ENCODE results near the gene UBE3C. TPM values are rescaled to one million over a fixed set of nuclear protein-coding genes. Genes with fewer than 3 reads are reported as not detected.

Gene UBE3C
- polyA plus RNA-seq, 1 donor from 2014 or later, result 39.0 TPM

- Histone ChIP-seq H3K27ac (ENCODE audit: low read length) (no peak overlapping the region), H3K9ac (ENCODE audit: low read length) (no peak overlapping the region), H3K9me3 (ENCODE audit: low read length) (no peaks in the 10 kb centered on the region), H3K79me2 (replicated peaks; ENCODE audit: insufficient read depth, low read length) (no peaks in the 10 kb centered on the region), H2AFZ (ENCODE audit: low read depth, low read length) (no peak overlapping the region), H3K9me2 (ENCODE audit: insufficient read depth, low read length) (no peaks in the 10 kb centered on the region), H3F3A (ENCODE audit: insufficient read depth, low read length, poor library complexity, severe bottlenecking) (no peaks in the 10 kb centered on the region), H4K20me1 (ENCODE audit: insufficient read depth) (no peaks in the 10 kb centered on the region), H3K4me2 (ENCODE audit: low read length) (no peak overlapping the region), H3K4me3 (ENCODE audit: low read length) (no peak overlapping the region), H3K36me3 (ENCODE audit: insufficient read depth, low read length) (no peaks in the 10 kb centered on the region), H3K27me3 (ENCODE audit: insufficient read depth, low read depth, low read length) (no peaks in the 10 kb centered on the region)
- TF ChIP-seq REST (IDR thresholded peaks at IDR 0.05; ENCODE audit: borderline replicate concordance), result no peak
Measured at GRCh38 chr7:157241631-157242030, 102.9 kb downstream of the UBE3C start.

GRCh38 chr7:157244516-157245294 is 106.0 kb downstream of the UBE3C start:
- Histone ChIP-seq H4K20me1 (ENCODE audit: insufficient read depth) (no peaks in the 10 kb centered on the region), H3K4me3 (ENCODE audit: low read length) (no peak overlapping the region), H3K9ac (ENCODE audit: low read length) (no peak overlapping the region), H3K9me2 (ENCODE audit: insufficient read depth, low read length) (no peaks in the 10 kb centered on the region), H3K9me3 (ENCODE audit: low read length) (no peaks in the 10 kb centered on the region), H2AFZ (ENCODE audit: low read depth, low read length) (no peak overlapping the region), H3K79me2 (replicated peaks; ENCODE audit: insufficient read depth, low read length) (no peaks in the 10 kb centered on the region), H3F3A (ENCODE audit: insufficient read depth, low read length, poor library complexity, severe bottlenecking) (no peaks in the 10 kb centered on the region), H3K27ac (ENCODE audit: low read length) (no peak overlapping the region), H3K27me3 (ENCODE audit: insufficient read depth, low read depth, low read length) (no peaks in the 10 kb centered on the region), H3K36me3 (ENCODE audit: insufficient read depth, low read length) (no peaks in the 10 kb centered on the region), H3K4me2 (ENCODE audit: low read length) (no peak overlapping the region)
- TF ChIP-seq TAF1 (IDR thresholded peaks at IDR 0.05; ENCODE audit: low read depth), result no peak

GRCh38 chr7:157246052-157246451 is 107.3 kb downstream of the UBE3C start:
- Histone ChIP-seq H3K79me2 (replicated peaks; ENCODE audit: insufficient read depth, low read length) (no peaks in the 10 kb centered on the region), H4K20me1 (ENCODE audit: insufficient read depth) (no peaks in the 10 kb centered on the region), H3K27ac (ENCODE audit: low read length) (no peak overlapping the region), H2AFZ (ENCODE audit: low read depth, low read length) (no peak overlapping the region), H3K27me3 (ENCODE audit: insufficient read depth, low read depth, low read length) (no peaks in the 10 kb centered on the region), H3K4me3 (ENCODE audit: low read length) (no peak overlapping the region), H3K36me3 (ENCODE audit: insufficient read depth, low read length) (no peaks in the 10 kb centered on the region), H3K9me2 (ENCODE audit: insufficient read depth, low read length) (no peaks in the 10 kb centered on the region), H3F3A (ENCODE audit: insufficient read depth, low read length, poor library complexity, severe bottlenecking) (no peaks in the 10 kb centered on the region), H3K4me2 (ENCODE audit: low read length) (no peak overlapping the region), H3K9me3 (ENCODE audit: low read length) (no peaks in the 10 kb centered on the region), H3K9ac (ENCODE audit: low read length) (no peak overlapping the region)
- no peak for TF ChIP-seq POLR2AphosphoS5 (IDR thresholded peaks at IDR 0.05)

GRCh38 chr7:157248659-157249058 is 109.9 kb downstream of the UBE3C start:
- Histone ChIP-seq H2AFZ (ENCODE audit: low read depth, low read length) (no peak overlapping the region), H3K9me3 (ENCODE audit: low read length) (no peaks in the 10 kb centered on the region), H3K4me2 (ENCODE audit: low read length) (no peak overlapping the region), H4K20me1 (ENCODE audit: insufficient read depth) (no peaks in the 10 kb centered on the region), H3K27ac (ENCODE audit: low read length) (no peak overlapping the region), H3K9ac (ENCODE audit: low read length) (no peak overlapping the region), H3K36me3 (ENCODE audit: insufficient read depth, low read length) (no peaks in the 10 kb centered on the region), H3K4me3 (ENCODE audit: low read length) (no peak overlapping the region), H3F3A (ENCODE audit: insufficient read depth, low read length, poor library complexity, severe bottlenecking) (no peaks in the 10 kb centered on the region), H3K79me2 (replicated peaks; ENCODE audit: insufficient read depth, low read length) (no peaks in the 10 kb centered on the region), H3K27me3 (ENCODE audit: insufficient read depth, low read depth, low read length) (no peaks in the 10 kb centered on the region), H3K9me2 (ENCODE audit: insufficient read depth, low read length) (no peaks in the 10 kb centered on the region)
- TF ChIP-seq CTCF (IDR thresholded peaks at IDR 0.05; ENCODE audit: poor library complexity, severe bottlenecking) (no peak), REST (IDR thresholded peaks at IDR 0.05; ENCODE audit: borderline replicate concordance) (no peak), SMC3 (conservative IDR thresholded peaks at IDR 0.05; ENCODE audit: poor library complexity) (no peak), EZH2 (IDR thresholded peaks at IDR 0.05; ENCODE audit: borderline replicate concordance, insufficient read depth, low read length, poor library complexity, severe bottlenecking) (no peak), POLR2AphosphoS5 (IDR thresholded peaks at IDR 0.05) (no peak), TAF1 (IDR thresholded peaks at IDR 0.05; ENCODE audit: low read depth) (no peak), MXI1 (conservative IDR thresholded peaks at IDR 0.05; ENCODE audit: poor library complexity, severe bottlenecking) (no peak)

Measured in neural cell (in vitro differentiated cells).